Uterus (tissue), 2 donors: ENCODE measurements around the gene THBS2.

Experiments
- CTCF ChIP-seq, 4 experiments: fragments of 200-600 bp in 2 of 4; fragments of 450-650 bp in 2 of 4; sonication (generic) in 2 of 4; IDR thresholded peaks; one replicate each; pipeline ENCODE4 v1.5.1; 2016 to 2019; ENCODE audit warnings: antibody characterized with exemption in 4 of 4, mild to moderate bottlenecking in 2 of 4, moderate library complexity in 1 of 4
- POLR2A ChIP-seq, 2 donors: fragments of 450-650 bp; IDR thresholded peaks; one replicate each; pipeline ENCODE4 v1.6.1; 2016; ENCODE audit warnings: antibody characterized with exemption in 2 of 2, mild to moderate bottlenecking in 1 of 2, moderate library complexity in 1 of 2

DNA sequence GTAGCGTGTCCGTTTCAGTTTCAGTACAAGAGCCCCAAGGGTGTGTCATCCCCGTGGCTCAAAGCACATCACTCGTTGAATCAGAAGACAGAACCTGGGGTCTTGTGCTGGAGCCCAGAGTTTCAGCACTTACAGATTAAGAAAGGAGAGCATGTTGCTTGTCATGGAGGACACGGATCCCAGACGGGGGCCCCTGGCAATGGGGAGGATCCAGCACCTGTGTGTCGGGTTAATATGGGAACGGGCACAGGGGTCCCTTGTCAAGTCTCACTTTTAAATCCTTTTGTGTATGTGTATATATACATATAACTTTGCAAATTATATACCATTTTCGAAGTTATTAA, 23.4 kb downstream of the THBS2 start:
- no peak for TF ChIP-seq CTCF (IDR thresholded peaks at IDR 0.05)
- TF ChIP-seq POLR2A (IDR thresholded peaks at IDR 0.05), result no peak
